ENCODE measurements around the gene ACER3. TPM values are rescaled to one million over a fixed set of nuclear protein-coding genes. Genes with fewer than 3 reads are reported as not detected.
"Not testable (repeated sequence)": the region's sequence is repeated elsewhere in the genome, so short reads cannot be mapped to it uniquely, and the experiment has no call there.

The ACER3 gene
- total and polyA plus RNA-seq, 7 donors: 5.6 to 13.2 (median 9.4) TPM

- no peak overlapping the region for H3K4me3 ChIP-seq
- no peaks in the 10 kb centered on the region for H3K4me1 ChIP-seq
- H3K27me3 ChIP-seq: no peaks in the 10 kb centered on the region
- 67 to 70% methylated on average over 9 of the region's 9 CpGs for WGBS, 2 donors
- DNase-seq: no peak
- no peaks in the 10 kb centered on the region for H3K36me3 ChIP-seq
- H3K27ac ChIP-seq: no peak overlapping the region
- TF ChIP-seq POLR2AphosphoS5 (IDR thresholded peaks at IDR 0.05) (no peak), POLR2A (IDR thresholded peaks at IDR 0.05) (no peak), EP300 (IDR thresholded peaks at IDR 0.05) (no peak)
- TF ChIP-seq, protein P1, sequence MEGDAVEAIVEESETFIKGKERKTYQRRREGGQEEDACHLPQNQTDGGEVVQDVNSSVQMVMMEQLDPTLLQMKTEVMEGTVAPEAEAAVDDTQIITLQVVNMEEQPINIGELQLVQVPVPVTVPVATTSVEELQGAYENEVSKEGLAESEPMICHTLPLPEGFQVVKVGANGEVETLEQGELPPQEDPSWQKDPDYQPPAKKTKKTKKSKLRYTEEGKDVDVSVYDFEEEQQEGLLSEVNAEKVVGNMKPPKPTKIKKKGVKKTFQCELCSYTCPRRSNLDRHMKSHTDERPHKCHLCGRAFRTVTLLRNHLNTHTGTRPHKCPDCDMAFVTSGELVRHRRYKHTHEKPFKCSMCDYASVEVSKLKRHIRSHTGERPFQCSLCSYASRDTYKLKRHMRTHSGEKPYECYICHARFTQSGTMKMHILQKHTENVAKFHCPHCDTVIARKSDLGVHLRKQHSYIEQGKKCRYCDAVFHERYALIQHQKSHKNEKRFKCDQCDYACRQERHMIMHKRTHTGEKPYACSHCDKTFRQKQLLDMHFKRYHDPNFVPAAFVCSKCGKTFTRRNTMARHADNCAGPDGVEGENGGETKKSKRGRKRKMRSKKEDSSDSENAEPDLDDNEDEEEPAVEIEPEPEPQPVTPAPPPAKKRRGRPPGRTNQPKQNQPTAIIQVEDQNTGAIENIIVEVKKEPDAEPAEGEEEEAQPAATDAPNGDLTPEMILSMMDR (IDR thresholded peaks at IDR 0.05): no peak
- peaks cover 3 to 9% (median 8%) of the 10 kb centered on the region in 4 donors for H3K9me3 ChIP-seq
- intact Hi-C loops (cut with DNase I): no loop called here
Measured at GRCh38 chr11:77057938-77058474, 197.3 kb downstream of the ACER3 start.

- DNase-seq: no peak
- no peaks in the 10 kb centered on the region for H3K27me3 ChIP-seq
- H3K4me1 ChIP-seq: no peaks in the 10 kb centered on the region
- WGBS, 2 donors: 91 to 93% methylated on average over 2 of the region's 2 CpGs
- no peak for TF ChIP-seq EP300 (IDR thresholded peaks at IDR 0.05)
- TF ChIP-seq, protein P1 (IDR thresholded peaks at IDR 0.05): no peak
- no peak for TF ChIP-seq POLR2AphosphoS5 (IDR thresholded peaks at IDR 0.05)
- intact Hi-C loops (cut with DNase I): no loop called here
- no peak overlapping the region for H3K4me3 ChIP-seq
- no peaks in the 10 kb centered on the region for H3K36me3 ChIP-seq
- no peak overlapping the region for H3K27ac ChIP-seq
- H3K9me3 ChIP-seq: peaks cover 3 to 9% (median 8%) of the 10 kb centered on the region in 4 donors
Measured at GRCh38 chr11:77058900-77059299, 198.2 kb downstream of the ACER3 start.

DNA sequence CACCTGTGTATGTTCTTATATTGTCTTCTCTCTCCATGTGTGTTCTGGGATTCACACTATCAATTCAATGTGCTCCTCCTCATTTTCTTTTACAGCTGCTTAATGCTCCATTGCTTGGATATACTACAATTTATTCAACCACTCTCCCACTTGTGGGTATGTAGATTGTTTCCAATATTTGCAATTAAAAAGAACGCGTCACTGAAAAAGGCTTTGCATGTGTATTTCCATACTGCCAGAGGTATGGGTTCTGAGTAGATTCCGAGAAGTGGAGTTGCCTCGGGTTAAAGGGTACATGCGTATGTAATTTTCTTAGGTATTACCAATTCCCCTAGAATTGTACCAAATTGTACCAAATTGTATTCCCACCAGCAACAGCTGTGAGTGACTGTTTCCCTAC is 199.1 kb downstream of the ACER3 start:
- 92 to 93% methylated on average over 5 of the region's 5 CpGs for whole genome bisulfite sequencing, 2 donors
- H3K27ac ChIP-seq: no peak overlapping the region
- TF ChIP-seq POLR2A (IDR thresholded peaks at IDR 0.05) (no peak), EP300 (IDR thresholded peaks at IDR 0.05) (no peak), POLR2AphosphoS5 (IDR thresholded peaks at IDR 0.05) (no peak)
- TF ChIP-seq, protein P1 (IDR thresholded peaks at IDR 0.05): no peak
- H3K4me3 ChIP-seq: no peak overlapping the region
- intact Hi-C loops (cut with DNase I): loop anchor here (10.0 kb wide), 2 partner anchors 415 to 615 kb away; partner anchors contain the start of genes EMSY and PAK1
- H3K9me3 ChIP-seq: peaks cover 3 to 9% (median 8%) of the 10 kb centered on the region in 4 donors
- DNase-seq: no peak
- H3K36me3 ChIP-seq: no peaks in the 10 kb centered on the region
- H3K27me3 ChIP-seq: no peaks in the 10 kb centered on the region
- no peaks in the 10 kb centered on the region for H3K4me1 ChIP-seq

- Histone ChIP-seq H3K4me3 (no peak overlapping the region), H3K27ac (no peak overlapping the region), H3K36me3 (no peaks in the 10 kb centered on the region), H3K9me3 (peaks cover 3 to 9% (median 8%) of the 10 kb centered on the region in 4 donors), H3K4me1 (peaks cover 0 to under 1% (median 0%) of the 10 kb centered on the region in 4 donors), H3K27me3 (no peaks in the 10 kb centered on the region)
- TF ChIP-seq POLR2A (IDR thresholded peaks at IDR 0.05) (no peak), POLR2AphosphoS5 (IDR thresholded peaks at IDR 0.05) (no peak), EP300 (IDR thresholded peaks at IDR 0.05) (no peak)
- TF ChIP-seq, protein P1 (IDR thresholded peaks at IDR 0.05): no peak
- intact Hi-C loops (cut with DNase I): loop anchor here (10.0 kb wide), 2 partner anchors 415 to 615 kb away; partner anchors contain the start of genes EMSY and PAK1
- no peak for DNase-seq
- 82 to 87% methylated on average over 4 of the region's 4 CpGs for WGBS, 2 donors
Measured at GRCh38 chr11:77060234-77060633, 199.5 kb downstream of the ACER3 start.

- not testable (repeated sequence) for H3K36me3 ChIP-seq, H3K27ac ChIP-seq, H3K4me3 ChIP-seq, H3K27me3 ChIP-seq, DNase-seq, H3K9me3 ChIP-seq
- intact Hi-C loops (cut with DNase I): loop anchor here (10.0 kb wide), 2 partner anchors 414 to 616 kb away; partner anchors contain the start of genes EMSY and PAK1
- 17 to 57% methylated on average over 4 of the region's 4 CpGs for WGBS, 2 donors
- H3K4me1 ChIP-seq: peaks cover 0 to 10% (median 7%) of the 10 kb centered on the region in 4 donors
Measured at GRCh38 chr11:77061258-77061657, 200.5 kb downstream of the ACER3 start.

All from sigmoid colon (tissue), 7 donors.